NCI-H2029 (cell line): Measurements from ENCODE around the gene SYNDIG1.

ENCODE experiments used
- DNase-seq: peaks from one replicate; lab custom pipeline; 2025; lab: John Stamatoyannopoulos, UW

Gene SYNDIG1

DNA sequence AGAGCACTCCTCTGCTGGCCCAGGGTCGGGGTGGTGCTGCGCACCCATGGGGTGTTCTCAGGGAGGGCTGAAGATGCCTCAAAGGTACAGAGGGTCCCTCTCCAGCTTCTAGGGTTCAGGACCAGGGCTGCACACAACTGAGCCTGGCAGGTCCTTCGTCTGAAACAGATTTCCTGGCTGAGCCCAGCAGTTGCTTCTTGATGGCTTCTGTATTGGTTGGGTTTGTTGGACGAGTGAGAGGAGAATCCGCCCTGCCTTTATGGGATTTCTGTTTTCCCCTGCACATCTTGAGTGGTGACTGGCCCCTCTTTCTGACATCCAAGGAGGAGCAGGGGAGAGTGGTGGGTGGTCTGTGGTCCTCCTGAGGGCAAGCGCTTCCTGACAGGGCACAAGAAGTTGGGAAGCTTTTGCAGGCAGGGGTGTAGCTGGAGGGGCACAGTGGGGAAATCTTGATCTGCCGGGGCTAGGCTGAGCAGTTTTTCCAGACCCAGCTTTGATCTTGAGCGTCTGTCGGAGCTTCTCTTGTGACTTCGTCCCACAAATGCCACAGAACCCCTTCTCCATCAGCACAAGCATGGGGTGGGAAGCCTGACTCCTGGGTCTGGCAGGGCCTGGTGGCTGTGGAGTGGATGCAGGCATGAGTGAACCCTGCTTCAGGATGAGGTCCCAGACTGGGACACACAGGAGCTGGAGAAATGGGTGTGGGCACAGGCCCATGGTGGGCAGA lies 116.5 kb downstream of the SYNDIG1 start:
- DNase-seq, result no peak

- DNase-seq, result no peak
Measured at GRCh38 chr20:24586523-24586840, 117.1 kb downstream of the SYNDIG1 start.

DNA sequence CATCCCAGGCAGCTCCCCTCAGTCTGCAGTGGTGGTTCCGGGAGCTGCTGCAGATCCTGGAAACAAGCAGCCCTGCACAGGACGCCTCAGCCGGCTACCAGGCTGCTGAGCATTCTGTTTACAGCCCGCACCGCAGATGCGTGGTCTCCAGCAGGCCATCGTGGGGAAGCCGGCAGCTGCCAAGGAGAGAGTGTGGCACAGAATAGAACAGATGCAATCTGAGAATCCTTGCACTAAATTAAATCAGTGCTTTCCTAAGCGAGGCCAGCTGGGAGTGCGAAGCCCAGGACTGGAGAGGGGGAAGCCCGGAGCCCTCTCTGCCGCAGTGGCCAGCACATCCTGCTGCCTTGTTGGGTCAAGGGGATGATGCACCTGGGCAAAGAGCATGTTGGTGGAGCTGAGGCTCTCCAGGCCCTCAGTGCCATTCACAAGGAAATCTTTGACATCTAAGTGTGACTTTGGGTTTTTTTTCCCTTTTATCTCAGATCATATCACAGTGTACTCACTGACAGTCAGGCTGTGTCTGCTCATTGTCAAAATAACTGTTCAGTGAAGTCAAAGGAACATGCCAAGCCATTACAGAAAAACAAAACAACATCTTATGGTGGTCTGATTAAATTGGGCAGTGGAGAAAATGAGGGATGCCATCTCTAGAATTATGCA lies 118.1 kb downstream of the SYNDIG1 start:
- no peak for DNase-seq

- DNase-seq, result no peak
Measured at GRCh38 chr20:24588047-24588635, 118.7 kb downstream of the SYNDIG1 start.

- DNase-seq, result no peak
Measured at GRCh38 chr20:24588725-24589340, 119.4 kb downstream of the SYNDIG1 start.

DNA sequence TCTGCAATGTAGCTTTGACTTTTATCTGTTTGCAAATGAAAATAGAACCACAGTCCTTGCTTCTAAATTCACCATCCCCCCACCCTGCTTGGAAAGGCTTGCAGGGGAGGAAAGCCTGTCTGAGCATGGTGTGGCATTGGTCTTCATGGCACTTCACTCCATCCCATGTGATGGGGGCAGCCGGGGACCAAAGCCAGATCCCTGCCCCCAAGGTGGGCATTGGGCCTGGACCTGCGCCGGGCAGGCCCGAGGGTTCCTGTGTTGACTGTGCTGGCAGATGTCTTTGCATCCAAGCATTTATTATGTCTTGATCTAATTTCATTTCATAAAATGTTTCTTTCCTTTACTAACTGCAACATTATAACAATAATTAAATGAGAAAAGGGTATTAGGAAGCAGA lies 120.0 kb downstream of the SYNDIG1 start:
- no peak for DNase-seq

DNA sequence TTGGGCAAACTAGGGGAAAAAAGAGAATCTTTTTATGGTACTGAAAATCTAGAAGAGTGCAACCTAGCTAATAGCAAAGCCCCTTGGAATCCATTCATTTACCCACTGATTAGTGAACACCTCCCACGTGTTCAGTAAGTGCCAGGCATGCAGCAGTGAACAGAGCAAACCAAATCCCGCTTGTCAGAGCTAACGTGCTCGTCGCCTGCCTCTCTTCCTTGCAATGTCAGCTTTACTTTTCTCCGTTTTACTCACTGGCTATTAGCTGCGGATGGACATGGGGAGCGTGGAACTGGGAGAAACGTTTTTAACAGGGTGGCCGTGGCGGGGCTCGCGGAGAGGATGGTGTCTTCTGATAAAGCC lies 120.4 kb downstream of the SYNDIG1 start:
- no peak for DNase-seq

- DNase-seq, result no peak
Measured at GRCh38 chr20:24590178-24590982, 121.0 kb downstream of the SYNDIG1 start.

DNA sequence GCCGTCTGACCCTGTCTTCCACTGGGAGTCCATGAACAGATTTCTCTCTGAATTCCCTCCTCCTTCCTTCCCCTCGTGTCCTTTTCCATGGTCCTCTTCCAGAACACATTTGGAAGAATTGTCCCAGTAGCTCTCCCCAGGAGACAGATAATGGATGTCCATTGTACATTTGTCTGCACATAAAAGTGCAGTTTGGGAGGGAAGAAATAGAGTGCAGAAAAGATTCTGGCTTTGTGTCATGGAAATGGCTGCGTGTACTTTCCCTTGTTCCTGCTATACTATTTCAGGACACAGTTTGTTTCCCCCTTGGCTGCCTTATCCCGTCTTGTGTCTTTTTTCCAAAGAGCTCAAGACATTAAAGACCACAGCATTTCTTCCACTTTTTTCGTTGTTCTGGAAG lies 127.6 kb downstream of the SYNDIG1 start:
- DNase-seq, result no peak

GRCh38 chr20:24598346-24598745 lies 128.9 kb downstream of the SYNDIG1 start:
- DNase-seq, result no peak

DNA sequence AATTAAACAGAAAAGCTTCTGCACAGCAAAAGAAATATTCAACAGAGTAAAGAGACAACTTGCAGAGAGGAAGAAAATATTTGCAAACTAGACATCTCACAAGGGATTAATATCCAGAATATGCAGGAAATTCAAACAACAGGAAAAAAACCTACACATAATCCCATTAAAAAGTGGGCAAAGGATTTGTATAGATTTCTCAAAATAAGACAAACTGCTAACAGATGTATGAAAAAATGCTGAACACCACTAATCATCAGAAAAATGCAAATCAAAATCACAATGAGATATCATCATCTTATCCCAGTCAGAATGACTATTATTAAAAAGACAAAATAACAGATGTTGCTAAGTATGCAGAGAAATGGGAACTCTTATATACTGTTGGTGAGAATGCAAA lies 129.6 kb downstream of the SYNDIG1 start:
- DNase-seq, result no peak

DNA sequence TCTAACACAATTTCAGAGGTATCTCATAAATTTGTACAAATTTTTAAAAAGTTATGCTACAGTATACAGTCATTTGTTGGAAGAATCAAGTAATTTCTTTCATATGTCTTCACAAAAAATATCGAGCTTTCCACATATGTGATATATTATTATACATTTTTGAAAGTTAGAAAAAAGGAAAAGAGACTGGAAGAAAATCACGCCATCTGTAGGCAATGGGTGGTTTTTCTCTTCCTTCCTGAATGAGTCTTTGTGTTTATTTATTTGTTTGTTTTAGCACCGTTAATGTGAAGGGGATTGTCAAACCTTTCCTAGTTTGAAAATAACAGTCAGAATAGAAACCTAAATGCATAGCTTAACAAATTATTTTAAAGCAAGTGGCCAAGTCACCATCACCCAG lies 130.6 kb downstream of the SYNDIG1 start:
- no peak for DNase-seq

DNA sequence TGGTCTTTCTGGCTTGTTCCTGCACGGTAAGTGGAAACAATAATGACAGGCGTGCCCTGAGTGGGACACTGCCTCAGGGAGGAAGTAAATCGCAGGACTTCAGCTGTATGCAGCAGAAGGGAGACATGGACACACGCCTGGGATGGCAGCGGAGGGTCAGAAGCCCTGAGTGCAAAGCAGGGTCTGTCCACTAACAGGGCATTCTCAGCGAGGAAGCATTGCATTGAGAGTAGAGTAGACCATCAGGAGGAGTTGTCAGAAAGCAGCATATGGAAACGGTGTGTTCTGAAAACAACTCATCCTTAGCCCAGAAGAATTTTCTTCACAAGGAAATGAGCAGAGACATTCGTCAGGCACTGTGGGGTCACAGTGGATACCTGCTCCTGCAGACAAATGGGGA lies 134.0 kb downstream of the SYNDIG1 start:
- no peak for DNase-seq

DNA sequence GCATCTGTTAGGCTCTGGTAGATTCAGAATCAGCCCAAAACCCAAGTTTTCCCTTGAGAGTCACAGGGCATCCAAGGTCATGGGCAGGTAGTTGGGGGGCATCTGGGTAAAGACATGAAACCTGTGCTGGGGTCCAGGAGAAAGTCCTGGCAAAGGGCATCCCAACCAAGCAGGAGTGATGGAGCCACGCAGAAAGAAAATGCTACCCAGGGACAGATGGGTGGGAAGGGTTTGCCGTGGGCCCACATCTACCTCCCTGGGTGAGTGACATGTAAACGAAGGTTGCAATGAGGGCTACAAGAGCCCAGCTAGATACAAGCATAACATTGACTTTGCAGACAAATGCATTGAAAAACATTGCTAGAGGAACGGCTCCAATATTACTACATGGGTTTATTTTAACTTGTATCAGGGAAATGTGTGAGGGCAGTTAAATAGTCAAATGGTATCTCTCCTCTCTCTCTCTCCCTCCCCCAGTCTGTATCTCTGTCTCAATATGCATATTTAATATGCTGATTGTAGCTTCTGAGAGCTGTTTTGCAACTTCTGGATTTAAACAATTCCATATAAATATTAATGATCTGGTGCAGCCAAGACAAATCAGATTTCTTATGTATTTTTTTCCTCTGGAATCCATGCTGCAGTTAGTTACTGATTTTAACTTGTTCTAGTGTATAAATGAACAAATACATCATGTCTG lies 135.7 kb downstream of the SYNDIG1 start:
- no peak for DNase-seq

- DNase-seq, result no peak
Measured at GRCh38 chr20:24605937-24606455, 136.6 kb downstream of the SYNDIG1 start.

DNA sequence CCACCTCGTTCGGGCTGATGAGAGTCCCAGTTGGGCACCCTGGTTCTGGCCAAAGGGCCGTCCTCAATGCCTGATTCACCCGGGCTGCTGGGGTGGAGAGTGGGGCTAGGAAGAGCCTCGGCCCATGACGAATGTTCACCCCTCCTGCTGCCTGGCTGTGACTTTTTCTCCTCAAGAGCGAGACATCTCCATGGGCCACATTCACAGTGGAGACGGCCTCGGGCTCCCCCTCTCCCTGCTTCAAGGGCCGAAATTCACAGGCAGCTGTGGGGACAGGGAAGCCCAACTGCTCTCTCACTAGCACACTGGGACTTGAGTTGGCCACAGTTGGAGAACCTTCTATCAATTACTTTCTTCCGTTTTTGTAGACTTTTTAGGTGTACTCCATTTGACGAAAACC lies 138.0 kb downstream of the SYNDIG1 start:
- DNase-seq, result no peak

- no peak for DNase-seq
Measured at GRCh38 chr20:24608926-24609667, 139.7 kb downstream of the SYNDIG1 start.

DNA sequence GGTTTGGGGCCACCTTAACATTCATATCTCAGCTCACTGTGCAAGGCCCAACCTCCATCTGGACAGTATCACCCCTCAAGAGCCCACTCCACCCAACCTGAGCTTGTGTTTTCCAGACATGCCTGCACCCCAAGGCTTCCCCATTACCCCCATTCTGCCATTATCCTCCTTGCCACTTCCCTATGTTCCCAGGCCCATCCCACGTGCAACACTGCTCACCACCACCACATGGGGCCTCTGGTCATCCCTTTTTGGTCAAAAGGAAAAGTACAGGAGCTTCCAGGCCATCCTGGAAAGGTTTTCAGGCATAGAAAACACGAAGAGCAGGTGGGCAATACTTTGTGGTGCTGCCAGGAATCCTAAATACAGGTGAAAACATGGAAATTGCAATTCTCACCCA lies 140.3 kb downstream of the SYNDIG1 start:
- no peak for DNase-seq

DNA sequence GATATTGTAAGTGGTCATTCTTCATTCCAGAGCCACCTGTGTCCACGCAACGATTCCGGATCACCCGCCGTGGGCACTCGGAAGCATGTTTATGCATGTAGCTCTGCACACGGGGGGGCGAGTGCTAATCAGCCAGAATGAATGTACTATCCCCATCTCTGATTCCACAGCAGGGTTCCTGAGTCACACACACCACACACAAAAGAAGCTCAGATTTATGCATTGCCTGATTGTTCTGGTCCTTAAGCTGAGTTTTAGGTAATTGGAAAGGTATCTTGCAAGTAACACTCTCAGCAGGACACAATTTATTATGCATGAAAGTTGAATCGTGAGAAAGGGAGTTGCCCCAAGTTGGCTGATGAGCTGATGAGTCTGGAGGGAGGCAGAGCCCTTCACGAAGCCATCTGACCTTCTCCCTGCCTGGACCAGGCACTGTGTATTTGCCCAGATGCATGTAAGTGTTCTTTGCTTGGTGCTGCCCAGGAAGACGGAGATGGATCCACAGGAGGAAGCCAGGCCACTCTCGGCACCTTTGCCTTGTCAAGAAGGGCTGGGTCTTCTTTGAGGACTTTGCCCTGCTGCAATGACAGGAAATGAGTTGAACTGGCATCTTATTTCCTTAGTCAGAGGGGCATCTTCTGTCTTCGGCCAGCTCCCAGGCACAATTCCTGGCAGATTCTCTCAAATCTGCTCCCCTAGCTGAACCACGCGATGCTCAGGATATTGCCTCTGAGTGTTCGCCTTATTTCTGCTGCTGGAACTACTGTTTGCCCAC lies 141.1 kb downstream of the SYNDIG1 start:
- DNase-seq, result no peak
